CD4-positive, alpha-beta T cell treated with Interleukin-6 at 100 ng/mL for 8 hours (primary cell): ENCODE measurements around the gene KCNT1.

ENCODE experiments used
- DNase-seq: peaks from one replicate; pipeline ENCODE4 v3.0.0-alpha.2; 2020; ENCODE audit warnings: mixed read lengths, low spot score

KCNT1 gene

GRCh38 chr9:135802876-135803419, 101.0 kb downstream of the KCNT1 start:
- no peak for DNase-seq

GRCh38 chr9:135803441-135803840, 101.5 kb downstream of the KCNT1 start:
- DNase-seq: no peak

- no peak for DNase-seq
Measured at GRCh38 chr9:135804581-135805421, 102.8 kb downstream of the KCNT1 start.

GRCh38 chr9:135805422-135806022, 103.5 kb downstream of the KCNT1 start:
- no peak for DNase-seq

- no peak for DNase-seq
Measured at GRCh38 chr9:135809166-135809565, 107.2 kb downstream of the KCNT1 start.

- DNase-seq: no peak
Measured at GRCh38 chr9:135810806-135811575, 109.0 kb downstream of the KCNT1 start.

- DNase-seq: no peak
Measured at GRCh38 chr9:135811801-135812200, 109.8 kb downstream of the KCNT1 start.

- no peak for DNase-seq
Measured at GRCh38 chr9:135812961-135813360, 111.0 kb downstream of the KCNT1 start.

- DNase-seq: no peak
Measured at GRCh38 chr9:135813671-135814290, 111.8 kb downstream of the KCNT1 start.

- no peak for DNase-seq
Measured at GRCh38 chr9:135814421-135815095, 112.6 kb downstream of the KCNT1 start.

- no peak for DNase-seq
Measured at GRCh38 chr9:135815413-135815812, 113.4 kb downstream of the KCNT1 start.

- no peak for DNase-seq
Measured at GRCh38 chr9:135815830-135816650, 114.1 kb downstream of the KCNT1 start.

- no peak for DNase-seq
Measured at GRCh38 chr9:135816651-135816970, 114.6 kb downstream of the KCNT1 start.

GRCh38 chr9:135817951-135818717, 116.1 kb downstream of the KCNT1 start:
- no peak for DNase-seq

GRCh38 chr9:135818718-135819475, 116.9 kb downstream of the KCNT1 start:
- DNase-seq: no peak

- DNase-seq: no peak
Measured at GRCh38 chr9:135819905-135820304, 117.9 kb downstream of the KCNT1 start.

- DNase-seq: no peak
Measured at GRCh38 chr9:135820661-135821060, 118.7 kb downstream of the KCNT1 start.

- DNase-seq: no peak
Measured at GRCh38 chr9:135821116-135821515, 119.1 kb downstream of the KCNT1 start.

GRCh38 chr9:135821733-135822373, 119.9 kb downstream of the KCNT1 start:
- no peak for DNase-seq
